ENCODE results near the gene UNK.

Gene UNK

GRCh38 chr17:75818326-75818885, 33.8 kb downstream of the UNK start:
- TF ChIP-seq CTCF (IDR thresholded peaks at IDR 0.05; ENCODE audit: borderline replicate concordance, control extremely low read depth, extremely low read depth, insufficient read depth, missing control alignments), result no peak
- in situ Hi-C loops (cut with MboI; ENCODE audit: low sequenced_read_pairs, unreplicated experiment), result no loop called here
- DNase-seq (ENCODE audit: low spot score), result no peak

- no peak for DNase-seq (ENCODE audit: low spot score)
- in situ Hi-C loops (cut with MboI; ENCODE audit: low sequenced_read_pairs, unreplicated experiment), result no loop called here
- TF ChIP-seq CTCF (IDR thresholded peaks at IDR 0.05; ENCODE audit: borderline replicate concordance, control extremely low read depth, extremely low read depth, insufficient read depth, missing control alignments), result no peak
Measured at GRCh38 chr17:75819116-75819515, 34.5 kb downstream of the UNK start.

GRCh38 chr17:75819678-75820077, 35.1 kb downstream of the UNK start:
- no peak for TF ChIP-seq CTCF (IDR thresholded peaks at IDR 0.05; ENCODE audit: borderline replicate concordance, control extremely low read depth, extremely low read depth, insufficient read depth, missing control alignments)
- DNase-seq (ENCODE audit: low spot score), result no peak
- in situ Hi-C loops (cut with MboI; ENCODE audit: low sequenced_read_pairs, unreplicated experiment), result no loop called here

- in situ Hi-C loops (cut with MboI; ENCODE audit: low sequenced_read_pairs, unreplicated experiment), result no loop called here
- DNase-seq (ENCODE audit: low spot score), result no peak
- no peak for TF ChIP-seq CTCF (IDR thresholded peaks at IDR 0.05; ENCODE audit: borderline replicate concordance, control extremely low read depth, extremely low read depth, insufficient read depth, missing control alignments)
Measured at GRCh38 chr17:75820094-75821080, 35.8 kb downstream of the UNK start.

- no peak for TF ChIP-seq CTCF (IDR thresholded peaks at IDR 0.05; ENCODE audit: borderline replicate concordance, control extremely low read depth, extremely low read depth, insufficient read depth, missing control alignments)
- in situ Hi-C loops (cut with MboI; ENCODE audit: low sequenced_read_pairs, unreplicated experiment), result no loop called here
- DNase-seq (ENCODE audit: low spot score), result no peak
Measured at GRCh38 chr17:75821552-75821951, 36.9 kb downstream of the UNK start.

GRCh38 chr17:75822119-75822799, 37.7 kb downstream of the UNK start:
- in situ Hi-C loops (cut with MboI; ENCODE audit: low sequenced_read_pairs, unreplicated experiment), result no loop called here
- DNase-seq (ENCODE audit: low spot score), result no peak
- TF ChIP-seq CTCF (IDR thresholded peaks at IDR 0.05; ENCODE audit: borderline replicate concordance, control extremely low read depth, extremely low read depth, insufficient read depth, missing control alignments), result no peak

All from GM13976 (cell line).